Activated T-helper 1 cell treated with anti-CD3 and anti-CD28 coated beads, Interleukin-2, amount 50 U/mL, for 16 hours (primary cell): ENCODE measurements around the gene INHBA.

Experiments
- DNase-seq, 2 donors: peaks; one replicate each; pipeline ENCODE4 v3.0.0-alpha.2; 2020; ENCODE audit warnings: low read depth in 1 of 2, low spot score in 1 of 2

Gene INHBA

DNA sequence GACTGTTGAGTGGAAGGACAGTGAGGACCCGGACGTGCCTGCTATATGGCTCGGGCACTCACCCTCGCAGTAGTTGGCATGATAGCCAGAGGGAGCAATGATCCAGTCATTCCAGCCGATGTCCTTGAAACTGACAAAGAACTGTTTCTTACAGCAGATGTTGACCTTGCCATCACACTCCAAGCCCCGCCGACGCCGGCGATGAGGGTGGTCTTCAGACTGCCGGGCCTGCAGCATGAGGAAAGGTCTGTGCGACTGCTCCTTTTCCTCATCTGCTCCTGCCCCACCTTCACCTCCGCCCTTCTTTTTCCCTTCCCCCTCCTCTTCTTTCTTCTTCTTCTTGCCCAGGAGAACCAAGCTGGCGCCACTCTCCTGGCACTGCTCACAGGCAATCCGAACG, 13.1 kb downstream of the INHBA start:
- DNase-seq = no peak

- no peak for DNase-seq
These were observed 14.0 kb downstream of the INHBA start for GRCh38 chr7:41688906-41689305.

DNA sequence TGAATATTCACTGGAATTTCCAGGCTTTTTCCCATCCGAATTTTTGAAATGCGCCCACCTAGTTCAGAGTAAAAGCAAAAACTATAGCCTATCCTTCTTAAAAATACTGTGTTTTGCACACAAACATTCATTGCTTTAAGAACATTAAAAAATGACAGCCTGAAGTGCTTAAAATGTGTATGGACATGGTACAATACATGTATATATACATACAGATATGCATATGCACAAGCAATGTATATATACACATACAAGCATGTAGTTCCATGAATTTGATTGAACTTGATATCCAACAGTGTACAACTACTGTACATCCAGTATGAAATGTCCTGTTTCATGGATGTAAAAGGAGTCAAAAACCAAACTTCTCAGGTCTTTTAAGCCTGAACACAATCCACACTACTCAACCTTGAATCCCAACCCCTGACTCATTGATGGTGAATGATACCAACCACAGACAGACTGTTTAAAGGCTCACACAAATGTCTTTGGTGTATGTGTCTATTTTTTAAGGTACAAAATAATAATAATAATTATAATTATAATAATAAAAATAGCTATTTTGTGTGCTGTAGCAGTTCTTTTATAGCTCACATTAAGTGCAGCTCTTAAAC, 14.8 kb downstream of the INHBA start:
- DNase-seq = no peak

DNA sequence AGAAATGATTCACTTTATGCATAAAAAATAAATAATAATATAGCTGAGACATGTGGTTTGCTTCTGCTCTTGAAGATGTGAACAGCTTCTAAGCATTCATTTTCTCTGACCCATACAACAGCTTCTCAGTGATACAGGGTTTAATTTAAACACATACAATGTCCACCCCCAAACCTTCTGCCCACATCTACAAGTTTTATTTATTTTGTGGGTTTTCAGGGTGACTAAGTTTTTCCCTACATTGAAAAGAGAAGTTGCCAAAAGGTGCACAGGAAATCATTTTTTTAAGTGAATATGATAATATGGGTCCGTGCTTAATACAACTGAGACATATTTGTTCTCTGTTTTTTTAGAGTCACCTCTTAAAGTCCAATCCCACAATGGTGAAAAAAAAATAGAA, 17.2 kb downstream of the INHBA start:
- DNase-seq = no peak

DNA sequence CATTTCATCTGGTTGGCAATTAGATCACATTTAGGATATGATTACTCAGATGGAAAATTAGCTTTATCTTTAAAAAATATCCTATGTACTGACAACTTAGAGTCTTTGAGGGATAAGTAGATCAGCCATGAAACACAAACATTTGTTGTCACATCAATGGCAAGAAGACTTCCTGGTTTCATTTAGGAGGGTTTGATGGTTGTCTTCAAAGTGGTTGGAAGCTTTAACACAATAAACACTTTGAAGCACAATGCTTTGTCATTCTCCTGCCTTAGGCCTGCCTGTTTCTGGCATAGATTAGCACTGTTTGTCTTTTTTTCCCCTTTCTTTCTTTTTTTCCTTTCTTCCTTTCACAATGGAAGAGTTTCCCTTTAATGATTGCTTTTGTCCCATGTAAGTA, 20.5 kb downstream of the INHBA start:
- no peak for DNase-seq

GRCh38 chr7:41679566-41679965, 23.3 kb downstream of the INHBA start:
- no peak for DNase-seq

GRCh38 chr7:41674505-41675023, 28.3 kb downstream of the INHBA start:
- DNase-seq = no peak

DNA sequence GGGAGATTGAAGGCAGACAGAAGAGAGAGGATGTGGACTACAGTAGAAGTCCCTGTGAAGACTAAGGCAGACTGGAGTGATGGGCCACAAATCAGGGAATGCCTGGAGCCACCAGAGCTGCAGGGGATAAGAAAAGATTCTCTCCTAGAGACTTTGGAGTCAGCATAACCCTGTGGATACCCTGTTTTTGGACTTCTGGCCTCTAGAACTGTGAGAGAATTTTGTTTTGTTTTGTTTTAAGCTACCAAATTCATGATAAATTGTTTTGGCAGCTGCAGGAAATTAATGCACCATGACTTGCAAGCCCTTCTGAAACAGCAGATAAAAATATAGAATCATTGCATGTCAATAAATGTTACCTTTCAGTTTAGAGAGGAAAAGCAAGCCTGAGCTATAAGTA, 41.3 kb downstream of the INHBA start:
- no peak for DNase-seq

- no peak for DNase-seq
These were observed 43.4 kb downstream of the INHBA start for GRCh38 chr7:41659539-41659938.

GRCh38 chr7:41656366-41656765, 46.5 kb downstream of the INHBA start:
- DNase-seq = no peak

- no peak for DNase-seq
These were observed 47.5 kb downstream of the INHBA start for GRCh38 chr7:41655426-41655825.

DNA sequence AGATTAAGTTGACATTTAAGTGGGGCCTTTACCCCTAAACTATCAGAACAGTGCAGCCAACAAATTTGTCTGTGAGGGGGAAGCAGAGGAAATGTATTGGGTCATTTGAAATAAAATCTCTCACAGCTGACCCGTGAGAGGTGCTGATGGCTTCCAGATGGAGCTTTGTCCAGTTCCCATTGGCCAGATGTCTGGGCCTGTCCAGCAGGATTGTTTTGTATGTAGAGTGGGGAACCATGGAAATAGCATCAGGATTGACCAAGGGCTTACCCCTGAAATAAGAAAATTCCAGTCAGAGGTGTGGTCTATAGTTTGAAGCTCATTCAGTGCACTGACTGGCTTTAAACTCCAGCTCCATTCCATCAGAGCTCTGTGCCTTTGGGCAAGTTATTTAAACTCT, 50.6 kb downstream of the INHBA start:
- no peak for DNase-seq

GRCh38 chr7:41648501-41648900, 54.4 kb downstream of the INHBA start:
- DNase-seq = no peak

DNA sequence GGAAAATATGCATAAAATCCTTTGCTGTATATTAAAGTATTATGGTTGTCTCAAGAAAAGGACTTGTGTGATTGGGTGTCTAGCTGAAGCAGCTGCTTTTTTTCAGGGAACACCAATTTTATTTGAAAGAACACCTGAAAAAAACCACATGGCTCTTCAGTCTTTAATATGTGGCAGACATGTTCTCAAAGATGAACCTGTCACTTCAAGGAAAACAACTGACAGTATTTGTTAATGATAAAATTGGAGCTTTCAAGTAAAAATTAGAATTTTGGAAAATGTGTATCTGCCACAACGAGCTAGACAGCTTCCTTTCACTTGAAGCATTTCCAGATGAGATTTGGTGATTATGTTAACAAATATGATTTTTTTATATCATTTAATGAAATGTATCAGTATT, 59.3 kb downstream of the INHBA start:
- no peak for DNase-seq

DNA sequence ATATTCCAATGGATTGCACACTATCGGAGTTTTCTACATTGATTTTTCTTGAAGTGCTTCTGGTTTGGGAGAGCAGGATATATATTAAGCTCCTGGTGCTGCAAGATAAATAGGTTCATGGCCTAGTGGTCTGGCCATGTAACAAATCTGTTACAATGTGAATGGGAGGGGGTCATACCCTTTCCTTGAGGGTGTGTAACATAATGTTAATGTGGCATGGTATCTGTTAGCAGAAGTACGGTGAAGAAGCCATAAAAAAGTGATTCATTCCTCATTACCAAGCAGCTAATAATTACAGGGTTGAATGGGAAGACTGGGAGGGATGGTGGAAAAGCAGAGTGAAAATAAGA, 61.2 kb downstream of the INHBA start:
- DNase-seq = no peak

GRCh38 chr7:41641011-41641664, 61.8 kb downstream of the INHBA start:
- no peak for DNase-seq

GRCh38 chr7:41640487-41640886, 62.4 kb downstream of the INHBA start:
- no peak for DNase-seq

DNA sequence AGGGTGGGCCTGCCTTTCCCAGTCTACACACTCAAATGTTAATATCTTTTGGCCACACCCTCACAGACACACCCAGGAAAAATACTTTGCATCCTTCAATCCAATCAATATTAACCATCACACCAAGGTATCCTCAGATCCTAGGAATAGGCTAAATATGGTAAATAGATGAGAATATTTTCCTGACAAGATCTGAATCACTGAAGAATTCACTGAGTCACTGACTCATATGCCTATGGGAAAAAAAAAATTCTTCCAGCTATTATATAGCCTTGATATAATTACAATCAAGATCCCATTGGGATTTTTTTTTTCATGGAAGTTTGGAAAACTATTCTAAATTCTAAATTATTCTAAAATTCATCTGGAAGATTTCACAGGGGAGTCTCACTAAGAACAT, 65.8 kb downstream of the INHBA start:
- no peak for DNase-seq
